Left kidney (tissue), 8 donors: Measurements from ENCODE around the gene GAMT. TPM values are rescaled to one million over a fixed set of nuclear protein-coding genes. Genes with fewer than 3 reads are reported as not detected.
"Not testable (repeated sequence)": the region's sequence is repeated elsewhere in the genome, so short reads cannot be mapped to it uniquely, and the experiment has no call there.

ENCODE experiments used
- DNase-seq: peaks from one replicate; pipeline ENCODE4 v3.0.0-alpha.2; 2013
- long read RNA-seq, 8 donors: transcript quantifications; one replicate each; lab custom pipeline, GENCODE V29; 2026
- polyA plus RNA-seq: library from polyadenylated mRNA; unstranded; fragments of 120-200 nt; gene quantifications from one replicate; pipeline ENCODE4 v1.2.1, GENCODE V29; 2013; ENCODE audit not compliant: insufficient read length

GAMT gene
- polyA plus RNA-seq = 25.7 TPM
- long read RNA-seq, donor 1, transcript GAMT-201 (6 exons, 1,121 nt) = major isoform, 40 of 1,707 reads
- long read RNA-seq, donor 1, partial matches to known transcripts = 1,247 of 1,707 reads
- long read RNA-seq, donor 1, other reads (novel, unspliced or antisense) = 415 of 1,707 reads
- long read RNA-seq, donor 2, transcript GAMT-201 (6 exons, 1,121 nt) = major isoform, 35 of 36 reads
- long read RNA-seq, donor 2, partial matches to known transcripts = 0 of 36 reads
- long read RNA-seq, donor 2, other reads (novel, unspliced or antisense) = 0 of 36 reads
- long read RNA-seq, donor 3, transcript GAMT-201 (6 exons, 1,121 nt) = major isoform, 13 of 1,054 reads
- long read RNA-seq, donor 3, partial matches to known transcripts = 880 of 1,054 reads
- long read RNA-seq, donor 3, other reads (novel, unspliced or antisense) = 160 of 1,054 reads
- long read RNA-seq, donor 4, partial matches to known transcripts = 83 of 361 reads
- long read RNA-seq, donor 4, other reads (novel, unspliced or antisense) = 277 of 361 reads
- long read RNA-seq, donor 5, transcript GAMT-201 (6 exons, 1,121 nt) = major isoform, 41 of 46 reads
- long read RNA-seq, donor 5, transcript GAMT-202 (5 exons, 1,769 nt) = minor isoform, 5 of 46 reads
- long read RNA-seq, donor 5, partial matches to known transcripts = 0 of 46 reads
- long read RNA-seq, donor 5, other reads (novel, unspliced or antisense) = 0 of 46 reads
- long read RNA-seq, donor 6, transcript GAMT-201 (6 exons, 1,121 nt) = major isoform, 29 of 1,606 reads
- long read RNA-seq, donor 6, partial matches to known transcripts = 1,056 of 1,606 reads
- long read RNA-seq, donor 6, other reads (novel, unspliced or antisense) = 518 of 1,606 reads
- long read RNA-seq, donor 7, transcript GAMT-201 (6 exons, 1,121 nt) = major isoform, 46 of 76 reads
- long read RNA-seq, donor 7, partial matches to known transcripts = 22 of 76 reads
- long read RNA-seq, donor 7, other reads (novel, unspliced or antisense) = 7 of 76 reads
- long read RNA-seq, donor 8, transcript GAMT-201 (6 exons, 1,121 nt) = major isoform, 11 of 702 reads
- long read RNA-seq, donor 8, partial matches to known transcripts = 603 of 702 reads
- long read RNA-seq, donor 8, other reads (novel, unspliced or antisense) = 88 of 702 reads

- DNase-seq = no peak
These were observed at the start of gene GAMT for GRCh38 chr19:1401138-1401888. GAMT (minus strand) TSS chr19:1401542; CDS start chr19:1401476, 66 bp downstream.

DNA sequence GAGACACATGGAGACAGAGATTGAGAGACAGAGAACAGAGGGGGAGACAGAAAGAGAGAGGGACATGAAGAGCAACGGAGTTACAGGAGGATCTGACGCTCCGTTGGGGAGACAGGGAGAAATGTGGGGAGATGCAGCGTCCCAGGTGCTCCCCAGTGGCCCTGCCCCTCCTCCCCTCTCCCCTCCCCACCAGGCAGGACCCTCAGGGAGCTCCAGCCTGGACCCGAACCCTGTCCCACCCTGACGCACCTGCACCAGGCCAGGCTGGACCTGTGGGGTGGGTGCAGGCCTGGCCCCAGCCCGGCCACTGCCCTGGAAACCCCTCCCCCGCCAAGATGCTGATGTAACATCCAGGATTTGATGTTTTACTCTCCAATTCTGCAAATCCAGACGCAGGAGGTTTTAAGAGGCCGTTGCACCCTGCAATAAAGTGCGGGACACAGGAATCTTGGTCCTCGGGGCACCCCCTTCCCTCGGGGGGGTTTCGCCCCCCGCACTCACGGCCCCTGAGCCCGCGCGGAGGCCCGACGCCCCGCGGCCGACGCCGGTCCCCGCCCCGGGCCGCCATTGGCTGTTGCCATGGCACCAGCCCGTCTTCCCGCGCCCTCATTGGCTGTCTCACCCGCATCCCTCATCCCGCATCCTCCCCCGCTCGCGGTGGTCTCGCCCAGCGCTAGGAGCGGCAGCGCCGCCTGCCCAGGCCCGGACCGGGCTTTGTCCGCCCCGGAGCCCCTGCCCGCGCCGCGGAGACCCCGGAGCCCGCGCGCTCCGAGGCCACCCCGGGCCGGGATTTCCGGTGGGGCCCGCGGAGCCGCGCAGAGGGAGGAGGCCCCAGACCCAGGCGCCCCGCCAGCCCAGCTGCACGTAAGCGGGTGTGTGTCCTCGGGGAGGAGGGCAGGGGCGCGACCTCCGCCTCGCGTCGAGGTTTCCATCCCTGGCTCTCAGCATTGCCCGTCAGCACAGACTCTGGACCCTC lies 48.4 kb upstream of the GAMT start, which contains the start of gene APC2:
Gene APC2, plus strand, starts transcription at position 655 of the 976 bp plus-strand sequence. CDS start 2,881 bp downstream, outside the sequence.
- no peak for DNase-seq

DNA sequence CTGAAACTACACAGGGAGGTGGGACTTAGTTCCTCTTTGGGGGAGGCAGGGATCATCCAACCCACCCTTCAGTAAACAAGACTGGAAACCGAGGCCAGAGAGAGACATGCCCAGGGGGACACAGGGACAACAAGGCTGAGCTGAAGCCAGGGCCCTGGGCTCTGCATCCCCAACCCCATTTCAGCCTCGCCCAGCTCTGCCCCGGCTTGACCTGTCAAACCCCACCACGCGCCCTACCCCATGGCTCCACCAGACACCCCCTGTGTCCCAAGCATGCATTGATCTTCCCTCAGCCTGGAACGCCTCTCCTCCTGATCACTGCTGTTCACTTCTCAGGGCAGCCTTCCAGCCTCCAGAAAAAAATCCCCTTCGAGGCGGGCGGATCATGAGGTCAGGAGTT lies 46.6 kb upstream of the GAMT start:
- DNase-seq = no peak

GRCh38 chr19:1447504-1447903 lies 46.2 kb upstream of the GAMT start:
- no peak for DNase-seq

DNA sequence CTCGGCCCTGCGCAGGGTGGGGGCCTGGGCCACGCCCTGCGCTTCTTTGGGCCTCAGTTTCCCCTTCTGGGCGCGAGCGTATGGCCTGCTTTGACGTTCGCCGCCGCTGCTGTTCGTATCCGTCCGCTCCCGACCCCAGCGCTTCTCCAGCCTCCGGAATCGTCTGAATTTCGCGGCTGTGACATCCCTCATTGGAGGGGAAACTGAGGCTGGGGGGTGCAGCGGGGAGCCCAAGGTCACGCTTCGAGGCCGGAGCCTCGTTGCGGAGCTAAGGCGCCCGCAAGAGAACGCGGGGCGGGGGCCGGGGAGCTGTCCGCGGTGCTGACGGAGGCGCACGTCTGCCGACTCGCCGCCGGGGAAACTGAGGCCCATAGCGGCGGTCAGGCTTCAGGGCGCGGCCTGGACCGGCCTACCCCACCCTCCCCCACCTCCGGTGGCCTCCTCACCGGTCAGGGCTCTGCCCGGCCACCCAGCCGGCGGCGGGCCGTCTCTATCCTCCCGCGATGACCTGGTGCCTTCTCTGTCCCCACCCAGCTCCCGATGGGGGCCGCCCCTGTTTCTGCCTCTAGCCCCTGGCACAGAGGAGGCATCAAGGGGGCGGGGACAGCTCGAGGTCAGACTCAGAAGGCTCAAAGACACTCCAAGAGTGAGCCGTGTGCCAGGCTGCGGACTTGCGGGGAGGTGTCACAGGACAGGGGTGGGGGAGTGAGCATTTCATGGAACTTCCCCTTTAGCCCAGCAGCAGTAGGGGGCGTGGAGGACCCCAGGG lies 45.6 kb upstream of the GAMT start:
- no peak for DNase-seq

DNA sequence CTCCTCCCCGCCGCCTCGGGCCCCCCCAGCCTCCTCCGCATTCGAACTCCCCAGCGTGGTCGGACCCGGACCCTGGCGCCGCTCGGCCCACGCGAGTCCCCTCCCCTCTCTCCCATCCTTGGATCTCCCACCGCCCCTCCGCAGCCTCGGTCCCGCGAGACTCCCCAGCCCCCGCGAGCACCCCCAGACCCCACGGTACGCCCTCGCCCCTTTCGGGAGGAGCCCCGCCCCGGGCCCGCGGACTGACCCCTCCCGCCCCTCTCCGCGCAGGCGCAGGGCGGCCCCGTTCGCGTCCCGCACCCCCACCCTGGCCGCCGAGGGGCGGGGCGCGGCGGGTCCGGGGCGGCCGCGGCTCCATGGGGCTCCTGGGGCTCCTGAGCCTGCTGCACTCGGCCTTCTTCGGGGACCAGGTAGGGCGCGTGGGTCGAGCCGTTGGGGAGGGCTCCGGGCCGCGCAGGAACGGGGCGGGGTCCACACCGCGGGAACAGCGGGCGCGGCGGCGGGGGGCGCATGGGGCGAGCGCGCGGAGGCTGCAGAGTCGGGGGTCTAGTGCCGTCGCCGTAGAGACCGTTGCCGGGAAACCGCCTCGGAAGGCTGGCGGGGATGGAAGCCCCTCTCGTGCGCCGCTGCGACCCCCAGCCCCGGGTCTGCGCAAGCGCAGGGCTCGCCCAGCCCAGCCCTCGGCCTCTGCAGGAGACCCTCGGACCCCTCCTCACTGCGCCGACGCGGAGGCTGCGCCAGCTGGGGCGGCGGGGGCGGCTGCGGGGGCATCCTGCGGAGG lies 44.8 kb upstream of the GAMT start:
- DNase-seq = no peak

- no peak for DNase-seq
These were observed 44.0 kb upstream of the GAMT start for GRCh38 chr19:1445185-1445931.

DNA sequence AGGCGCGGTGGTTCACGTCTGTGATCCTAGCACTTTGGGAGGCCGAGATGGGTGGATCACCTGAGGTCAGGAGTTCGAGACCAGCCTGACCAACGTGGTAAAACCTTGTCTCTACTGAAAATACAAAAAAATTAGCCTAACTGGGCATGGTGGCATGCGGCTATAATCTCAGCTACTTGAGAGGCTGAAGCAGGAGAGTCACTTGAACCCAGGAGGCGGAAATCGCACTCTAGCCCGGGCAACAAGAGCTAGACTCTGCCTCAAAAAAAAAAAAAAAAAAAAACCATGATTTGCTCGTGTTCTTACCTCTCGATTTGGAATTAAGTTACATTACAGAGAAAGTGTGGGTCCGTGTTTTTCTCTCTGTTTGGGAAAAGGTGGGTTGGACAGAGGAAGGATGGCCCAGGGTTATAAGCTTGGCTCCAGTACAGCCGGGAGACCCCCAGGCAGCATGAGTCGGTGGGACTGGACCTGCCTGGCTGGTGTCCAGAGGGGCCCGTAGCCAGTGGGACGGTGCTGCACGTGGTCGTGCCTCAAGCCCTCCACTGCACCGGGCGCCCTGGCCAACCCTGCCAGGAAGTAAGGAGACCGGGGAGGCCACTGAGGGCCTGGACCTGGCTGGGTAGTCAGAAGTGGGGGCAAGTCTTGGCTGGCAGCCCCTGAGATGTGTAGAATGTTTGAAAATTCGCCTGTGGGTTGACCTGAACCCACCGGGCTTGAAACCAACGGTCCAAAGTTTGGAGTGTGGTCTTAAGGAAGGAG lies 40.5 kb upstream of the GAMT start:
- no peak for DNase-seq

GRCh38 chr19:1441022-1441426 lies 39.7 kb upstream of the GAMT start:
- DNase-seq = no peak

DNA sequence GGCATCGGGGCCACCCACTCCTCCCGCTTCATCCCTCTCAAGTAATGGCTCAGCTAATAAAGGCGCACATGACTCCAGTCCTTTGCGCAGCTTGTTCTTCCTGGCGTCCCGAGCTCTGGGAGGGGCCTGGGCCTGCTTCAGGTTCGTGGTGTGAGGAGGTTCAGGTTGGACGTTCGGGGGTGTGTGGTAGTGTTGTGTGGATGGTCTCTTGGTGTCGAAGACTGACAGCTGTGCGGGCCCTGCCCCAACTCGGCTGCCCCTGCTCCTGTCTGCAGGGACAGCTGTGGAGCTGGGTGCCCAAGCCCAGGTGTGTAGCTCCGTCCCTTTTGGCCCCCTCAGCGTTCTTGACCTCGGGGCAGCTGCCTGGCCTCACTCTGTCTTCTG lies 39.1 kb upstream of the GAMT start:
- no peak for DNase-seq

GRCh38 chr19:1439525-1440417 lies 38.4 kb upstream of the GAMT start:
- DNase-seq = not testable (repeated sequence)

DNA sequence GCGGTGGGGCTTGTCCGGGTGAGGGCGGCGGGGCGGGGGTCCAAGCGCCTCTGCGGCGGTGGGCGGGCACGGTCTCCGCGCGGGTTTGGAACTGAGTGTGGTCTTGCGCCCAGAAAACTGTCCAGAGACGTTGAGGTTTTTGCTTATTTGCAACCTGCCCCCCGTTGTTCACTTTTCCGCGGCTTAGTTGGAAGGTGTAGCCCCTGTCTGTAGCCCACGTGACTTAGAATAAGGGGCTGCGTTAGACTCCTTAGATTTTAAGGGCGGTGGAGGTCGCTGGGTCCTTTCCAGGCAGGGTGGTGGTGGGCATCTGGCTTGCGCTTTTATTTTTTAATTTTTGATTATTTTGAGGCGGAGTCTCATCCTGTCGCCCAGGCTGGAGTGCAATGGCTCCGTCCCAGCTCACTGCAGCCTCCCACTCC lies 37.6 kb upstream of the GAMT start:
- no peak for DNase-seq

GRCh38 chr19:1438035-1438932 lies 36.9 kb upstream of the GAMT start, which contains the start of gene RPS15:
RPS15 (plus strand) TSS chr19:1438396; CDS start chr19:1438426, 30 bp downstream.
- peak; percentile 92 for DNase-seq

- no peak for DNase-seq
These were observed 36.3 kb upstream of the GAMT start for GRCh38 chr19:1437609-1438008.
